K562 (cell line): ENCODE results near the gene DYRK1B. TPM values are rescaled to one million over a fixed set of nuclear protein-coding genes. Genes with fewer than 3 reads are reported as not detected.
A peak's percentile ranks its signal among the peaks of the same experiment; 100 is the strongest.

Experiments used
- ATAC-seq: fragments of 200-7000 bp; cut with Tn5 transposase; 3 replicates; pipeline ENCODE4 v1.9.1; 2020; ENCODE audit warnings: moderate library complexity
- BruUV-seq: library from RNA; stranded (reverse); fragments of 400-500 nt; replicated peaks from 2 replicates; lab custom pipeline; 2021; lab: Mats Ljungman, UMichigan
- CTCF ChIA-PET: fragments of 300-600 bp; formaldehyde crosslinking; extraction: SDS; loops from one replicate; lab custom pipeline; 2021; ENCODE audit warnings: low intra/inter-chr PET ratio; lab: Yijun Ruan, JAX
- POLR2A ChIA-PET: fragments of 300-600, 350-650 bp; sonication (Branson Sonifier 250); formaldehyde crosslinking; extraction: SDS; loops from one replicate; lab custom pipeline; 2021; ENCODE audit warnings: antibody characterized with exemption, inconsistent platforms; lab: Yijun Ruan, JAX
- DNase-seq, 4 experiments: peaks; one replicate each; pipeline versions ENCODE4 v3.0.0 to v3.0.0-alpha.2; 2011 to 2018; ENCODE audit warnings: low spot score in 3 of 4, mixed read lengths in 3 of 4; ENCODE audit errors: extremely low read depth in 1 of 4
- FAIRE-seq: peaks from 2 replicates; lab custom pipeline; 2011; peaks lifted over from hg19 to GRCh38; lab: Jason Lieb, UNC
- H2AFZ ChIP-seq: 2 replicates; pipeline ENCODE4 v1.6.0; 2011; ENCODE audit warnings: low read depth, low read length, control low read depth, inconsistent platforms
- H3K27ac ChIP-seq: fragments of 200-600 bp; 3 replicates; pipeline ENCODE4 v1.8.0; 2011; ENCODE audit warnings: low read depth, mild to moderate bottlenecking, control low read depth, inconsistent platforms, low read length, moderate library complexity, mixed read lengths; ENCODE audit errors: extremely low read depth
- H3K27me3 ChIP-seq, 2 experiments: fragments of 300-600 bp in 1 of 2; 2 replicates in 1 of 2; 3 replicates in 1 of 2; pipeline versions ENCODE4 v1.6.0 to v1.8.0; 2011; ENCODE audit warnings: inconsistent platforms in 2 of 2, low read length in 2 of 2, mild to moderate bottlenecking in 1 of 2, mixed read lengths in 1 of 2, moderate library complexity in 1 of 2; ENCODE audit not compliant: control insufficient read depth in 2 of 2, insufficient read depth in 2 of 2
- H3K36me3 ChIP-seq: fragments of 300-600 bp; 3 replicates; pipeline ENCODE4 v1.8.0; 2011; ENCODE audit warnings: mild to moderate bottlenecking, low read length, inconsistent platforms; ENCODE audit not compliant: control insufficient read depth, insufficient read depth
- H3K4me1 ChIP-seq, 2 experiments: fragments of 200-600 bp in 1 of 2; replicated peaks in 1 of 2; 2 replicates in 1 of 2; 3 replicates in 1 of 2; pipeline versions ENCODE4 v1.5.1 to v1.8.0; 2011; ENCODE audit warnings: inconsistent platforms in 2 of 2, low read length in 2 of 2, mild to moderate bottlenecking in 1 of 2, mixed read lengths in 1 of 2, moderate library complexity in 1 of 2; ENCODE audit not compliant: control insufficient read depth in 2 of 2, insufficient read depth in 2 of 2
- H3K4me2 ChIP-seq: 2 replicates; pipeline ENCODE4 v1.6.1; 2011; ENCODE audit warnings: low read length, control low read depth, inconsistent platforms, mixed read lengths; ENCODE audit not compliant: insufficient read depth
- H3K4me3 ChIP-seq: fragments of 200-600 bp; sonication (generic), shearing (Covaris generic); 2 replicates; pipeline ENCODE4 v1.5.1; 2016; ENCODE audit warnings: control low read depth, inconsistent platforms
- H3K79me2 ChIP-seq: fragments of 200-600 bp; 3 replicates; pipeline ENCODE4 v1.8.0; 2011; ENCODE audit warnings: low read length, inconsistent platforms; ENCODE audit not compliant: control insufficient read depth, insufficient read depth
- H3K9ac ChIP-seq, 2 experiments: 2 replicates each; pipeline versions ENCODE4 v1.6.0 to v1.6.1; 2011; ENCODE audit warnings: low read depth in 2 of 2, low read length in 2 of 2, control low read depth in 1 of 2, inconsistent platforms in 1 of 2, mild to moderate bottlenecking in 1 of 2, mixed read lengths in 1 of 2; ENCODE audit not compliant: insufficient read depth in 1 of 2
- H3K9me1 ChIP-seq: one replicate; pipeline ENCODE4 v1.6.0; 2011; ENCODE audit warnings: inconsistent platforms, mild to moderate bottlenecking, low read length, moderate library complexity; ENCODE audit not compliant: control insufficient read depth, insufficient read depth
- H3K9me3 ChIP-seq: replicated peaks from 2 replicates; pipeline ENCODE4 v1.5.1; 2011; ENCODE audit warnings: low read depth, low read length, inconsistent platforms; ENCODE audit not compliant: control insufficient read depth, insufficient read depth
- H4K20me1 ChIP-seq: replicated peaks from 2 replicates; pipeline ENCODE4 v1.6.1; 2011; ENCODE audit warnings: low read length, inconsistent platforms, mixed read lengths; ENCODE audit not compliant: control insufficient read depth, insufficient read depth
- HBP1 ChIP-seq: fragments of 450-650 bp; formaldehyde crosslinking; IDR thresholded peaks from 2 replicates; pipeline ENCODE4 v1.4.0; 2022; ENCODE audit warnings: missing genetic modification characterization
- MTA3 ChIP-seq: fragments of 450-650 bp; formaldehyde crosslinking; IDR thresholded peaks from 2 replicates; pipeline ENCODE4 v1.6.1; 2017; ENCODE audit warnings: mild to moderate bottlenecking, borderline replicate concordance
- SMAD2 ChIP-seq: fragments of 150-350 bp; IDR thresholded peaks from 2 replicates; pipeline ENCODE4 v1.6.1; 2014; ENCODE audit warnings: low read depth, mild to moderate bottlenecking, low read length
- SPI1 ChIP-seq: IDR thresholded peaks from 2 replicates; pipeline ENCODE4 v1.6.1; 2011; ENCODE audit warnings: low read depth, low read length, control low read depth, borderline replicate concordance
- TFAP4 ChIP-seq: sonication (generic); formaldehyde crosslinking; IDR thresholded peaks from 2 replicates; pipeline ENCODE4 v1.8.0; 2022; ENCODE audit warnings: missing genetic modification reagents, mild to moderate bottlenecking, moderate library complexity, borderline replicate concordance
- WGBS: fragments of 100-300 bp; shearing (Covaris generic); methylation state at CpG from one replicate; pipeline ENCODE4 v1.1.6; 2016; ENCODE audit warnings: low coverage, mixed read lengths; ENCODE audit not compliant: insufficient coverage; ENCODE audit errors: missing lambda C conversion rate; 5-methylcytosine and 5-hydroxymethylcytosine counted together
- in situ Hi-C: fragments of 300-500 bp; cut with MboI; formaldehyde crosslinking; loops from 4 replicates; pipeline ENCODE4 v1.15.0; 2018; ENCODE audit warnings: inconsistent platforms, mixed read lengths
- intact Hi-C: fragments of 100-400 bp; cut with micrococcal nuclease; formaldehyde crosslinking; loops from 2 replicates; pipeline ENCODE4 v1.14.2; 2022
- polyA plus RNA-seq, 8 experiments: library from polyadenylated mRNA; depleted of rRNA in 4 of 8; stranded (reverse) in 5 of 8; unstranded in 3 of 8; fragments of >200 nt; fragmentation: Nextera tagmentation in 2 of 8; fragmentation: Illumina TruSeq in 1 of 8; extraction: Ambion mirVana in 2 of 8; extraction: Trizol in 1 of 8; gene quantifications; 2 replicates each; pipeline versions ENCODE4 v1.2.1 to v1.2.3, GENCODE V29; 2011 to 2014; ENCODE audit warnings: inconsistent platforms in 1 of 8, missing spikeins in 1 of 8
- total RNA-seq, 7 experiments: library from RNA; depleted of rRNA in 6 of 7; stranded (reverse); fragments of >200 nt in 6 of 7; fragmentation: Illumina TruSeq in 2 of 7; extraction: Trizol in 2 of 7; gene quantifications; 2 replicates each; pipeline versions ENCODE4 v1.2.1 to v1.2.3, GENCODE V29; 2011 to 2021; ENCODE audit warnings: low replicate concordance in 1 of 7
- TF ChIP-seq, protein P1 (sequence below): fragments of 250-450 bp; sonication (Bioruptor Pico); IDR thresholded peaks from 2 replicates; pipeline ENCODE4 v1.5.0; 2022; ENCODE audit warnings: mild to moderate bottlenecking

DYRK1B gene
- total and polyA plus RNA-seq, 9 of the 15 experiments (the other 6 are each of a cell fraction or from before 2014, with no cell fraction given), result 0.91 to 5.2 (median 1.5) TPM; not detected in 2

- H3K9me3 ChIP-seq, result no peaks in the 10 kb centered on the region
- CTCF ChIA-PET, result no interaction called here
- H3K4me1 ChIP-seq, result peaks cover 9 to 25% of the 10 kb centered on the region in 2 experiments
- H3K4me3 ChIP-seq, result no peak overlapping the region
- H3K36me3 ChIP-seq, result peaks cover 76% of the 10 kb centered on the region
- H3K9me1 ChIP-seq, result peaks cover 8% of the 10 kb centered on the region
- in situ Hi-C loops, result no loop called here
- ATAC-seq, result no peak
- no peaks in the 10 kb centered on the region for H3K27me3 ChIP-seq
- no peak for TF ChIP-seq MTA3
- no peak for TF ChIP-seq TFAP4 (CRISPR knock-in tag)
- TF ChIP-seq, protein P1, sequence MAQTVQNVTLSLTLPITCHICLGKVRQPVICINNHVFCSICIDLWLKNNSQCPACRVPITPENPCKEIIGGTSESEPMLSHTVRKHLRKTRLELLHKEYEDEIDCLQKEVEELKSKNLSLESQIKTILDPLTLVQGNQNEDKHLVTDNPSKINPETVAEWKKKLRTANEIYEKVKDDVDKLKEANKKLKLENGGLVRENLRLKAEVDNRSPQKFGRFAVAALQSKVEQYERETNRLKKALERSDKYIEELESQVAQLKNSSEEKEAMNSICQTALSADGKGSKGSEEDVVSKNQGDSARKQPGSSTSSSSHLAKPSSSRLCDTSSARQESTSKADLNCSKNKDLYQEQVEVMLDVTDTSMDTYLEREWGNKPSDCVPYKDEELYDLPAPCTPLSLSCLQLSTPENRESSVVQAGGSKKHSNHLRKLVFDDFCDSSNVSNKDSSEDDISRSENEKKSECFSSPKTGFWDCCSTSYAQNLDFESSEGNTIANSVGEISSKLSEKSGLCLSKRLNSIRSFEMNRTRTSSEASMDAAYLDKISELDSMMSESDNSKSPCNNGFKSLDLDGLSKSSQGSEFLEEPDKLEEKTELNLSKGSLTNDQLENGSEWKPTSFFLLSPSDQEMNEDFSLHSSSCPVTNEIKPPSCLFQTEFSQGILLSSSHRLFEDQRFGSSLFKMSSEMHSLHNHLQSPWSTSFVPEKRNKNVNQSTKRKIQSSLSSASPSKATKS, result no peak
- TF ChIP-seq SPI1, result 0 out of 2 replicates have a peak, but pooled peaks have one; percentile 1
- no peak for TF ChIP-seq SMAD2
- no peak for TF ChIP-seq HBP1 (CRISPR knock-in tag)
- H3K27ac ChIP-seq, result no peak overlapping the region
- H2AFZ ChIP-seq, result no peak overlapping the region
- FAIRE-seq, result no peak
- intact Hi-C loops, result no loop called here
- H3K4me2 ChIP-seq, result no peak overlapping the region
- BruUV-seq, result no TSS peak
- no peak for DNase-seq
- POLR2A ChIA-PET, result interaction anchor here (0.7 to 1.0 kb wide), 2 partner anchors 12 to 14 kb away, joined by 3 read pairs; no protein-coding TSS in a partner anchor
- no peak overlapping the region for H3K9ac ChIP-seq
- H3K79me2 ChIP-seq, result peaks cover 16% of the 10 kb centered on the region
- 62% methylated on average over 5 of the region's 5 CpGs for WGBS
- no peaks in the 10 kb centered on the region for H4K20me1 ChIP-seq
Observed at GRCh38 chr19:39828654-39829032, 5.3 kb downstream of the DYRK1B start.
